A549 (cell line): ENCODE measurements around the gene GRID2. TPM values are rescaled to one million over a fixed set of nuclear protein-coding genes. Genes with fewer than 3 reads are reported as not detected.

Experiments
- ATAC-seq, 2 experiments: fragments of 200-7000 bp in 1 of 2; fragments of >200 bp in 1 of 2; cut with Nextera tagmentation in 1 of 2; cut with Tn5 transposase in 1 of 2; 3 replicates each; pipeline versions ENCODE4 v1.8.0 to v1.9.1; 2018 to 2020; ENCODE audit warnings: mild to moderate bottlenecking in 1 of 2, moderate library complexity in 1 of 2
- CTCF ChIA-PET: fragments of 300-600 bp; sonication (Branson Sonifier 250); formaldehyde crosslinking; extraction: SDS; loops from one replicate; lab custom pipeline; 2021; ENCODE audit warnings: antibody characterized with exemption, inconsistent platforms; lab: Yijun Ruan, JAX
- POLR2A ChIA-PET: fragments of 350-600 bp; formaldehyde crosslinking; extraction: SDS; loops from one replicate; lab custom pipeline; 2021; ENCODE audit warnings: antibody characterized with exemption, inconsistent platforms; lab: Yijun Ruan, JAX
- DNase-seq, 2 experiments: peaks; one replicate each; pipeline versions ENCODE4 v3.0.0 to v3.0.0-alpha.2; 2011 to 2016; ENCODE audit warnings: low read depth in 1 of 2, low spot score in 1 of 2
- FAIRE-seq: peaks from 2 replicates; lab custom pipeline; 2011; peaks lifted over from hg19 to GRCh38; lab: Jason Lieb, UNC
- H3K27ac ChIP-seq, 2 experiments: fragments of >200 bp; sonication (Bioruptor Twin); formaldehyde crosslinking; 3 replicates each; pipeline ENCODE4 v1.5.1; 2016 to 2017
- H3K4me1 ChIP-seq: fragments of >200 bp; sonication (Bioruptor Twin); formaldehyde crosslinking; 3 replicates; pipeline ENCODE4 v1.6.1; 2016
- H3K4me2 ChIP-seq: fragments of >200 bp; sonication (Bioruptor Twin); formaldehyde crosslinking; 3 replicates; pipeline ENCODE4 v1.6.1; 2016
- H3K4me3 ChIP-seq: fragments of >200 bp; sonication (Bioruptor Twin); formaldehyde crosslinking; 3 replicates; pipeline ENCODE4 v1.5.1; 2016
- H3K9me3 ChIP-seq: fragments of >200 bp; sonication (Bioruptor Twin); formaldehyde crosslinking; 3 replicates; pipeline ENCODE4 v1.6.1; 2016
- BHLHE40 ChIP-seq: IDR thresholded peaks from 2 replicates; pipeline ENCODE4 v1.6.1; 2012; ENCODE audit warnings: low read depth, low read length, inconsistent platforms
- CBX2 ChIP-seq: fragments of 200-600 bp; sonication (generic); IDR thresholded peaks from 2 replicates; pipeline ENCODE4 v1.6.1; 2016; ENCODE audit warnings: low read depth, mild to moderate bottlenecking, borderline replicate concordance
- CEBPB ChIP-seq, 2 experiments: fragments of >200 bp in 1 of 2; sonication (Bioruptor Twin) in 1 of 2; formaldehyde crosslinking in 1 of 2; IDR thresholded peaks; 2 replicates each; pipeline ENCODE4 v1.6.1; 2012 to 2016
- CHD2 ChIP-seq: fragments of 150-350 bp; IDR thresholded peaks from 2 replicates; pipeline ENCODE4 v1.6.1; 2014; ENCODE audit warnings: low read length; ENCODE audit not compliant: partially characterized antibody
- CHD4 ChIP-seq: fragments of 200-600 bp; sonication (generic); IDR thresholded peaks from 2 replicates; pipeline ENCODE4 v1.6.1; 2016; ENCODE audit warnings: antibody characterized with exemption, mild to moderate bottlenecking, borderline replicate concordance
- EHF ChIP-seq: fragments of 250-450 bp; sonication (Bioruptor Pico); IDR thresholded peaks from 2 replicates; pipeline ENCODE4 v1.5.0; 2020; ENCODE audit warnings: mild to moderate bottlenecking
- EP300 ChIP-seq, 2 experiments: fragments of >200 bp; sonication (Bioruptor Twin); formaldehyde crosslinking; IDR thresholded peaks; 2 replicates in 1 of 2; 3 replicates in 1 of 2; pipeline ENCODE4 v1.6.1; 2016 to 2017
- GATA3 ChIP-seq: IDR thresholded peaks from 2 replicates; pipeline ENCODE4 v1.6.1; 2012; ENCODE audit warnings: borderline replicate concordance
- HOXB13 ChIP-seq: fragments of 250-450 bp; sonication (Bioruptor Pico); IDR thresholded peaks from 2 replicates; pipeline ENCODE4 v1.5.0; 2020; ENCODE audit warnings: low read depth, mild to moderate bottlenecking, moderate library complexity
- JUNB ChIP-seq: fragments of >200 bp; sonication (Bioruptor Twin); formaldehyde crosslinking; IDR thresholded peaks from 2 replicates; pipeline ENCODE4 v1.6.1; 2016
- KDM1A ChIP-seq: fragments of 200-600 bp; sonication (generic); IDR thresholded peaks from 2 replicates; pipeline ENCODE4 v1.6.1; 2016; ENCODE audit warnings: low read depth, mild to moderate bottlenecking
- MAFK ChIP-seq: fragments of 450-650 bp; IDR thresholded peaks from 2 replicates; pipeline ENCODE4 v1.6.1; 2014; ENCODE audit not compliant: partially characterized antibody
- NPAS2 ChIP-seq: fragments of 250-450 bp; sonication (Bioruptor Pico); IDR thresholded peaks from 2 replicates; pipeline ENCODE4 v1.8.0; 2022; ENCODE audit warnings: mild to moderate bottlenecking, moderate library complexity, borderline replicate concordance
- NR3C1 ChIP-seq: fragments of >200 bp; sonication (Bioruptor Twin); formaldehyde crosslinking; IDR thresholded peaks from 3 replicates; pipeline ENCODE4 v1.6.1; 2017
- PHF8 ChIP-seq: fragments of 200-600 bp; sonication (generic); IDR thresholded peaks from 2 replicates; pipeline ENCODE4 v1.6.1; 2016; ENCODE audit warnings: low read depth, mild to moderate bottlenecking, antibody characterized with exemption, moderate library complexity, borderline replicate concordance
- RAD21 ChIP-seq, 2 experiments: fragments of >200 bp in 1 of 2; sonication (Bioruptor Twin) in 1 of 2; formaldehyde crosslinking in 1 of 2; IDR thresholded peaks in 1 of 2; conservative IDR thresholded peaks in 1 of 2; 2 replicates in 1 of 2; 3 replicates in 1 of 2; pipeline ENCODE4 v1.6.1; 2012 to 2018; ENCODE audit warnings: inconsistent platforms in 1 of 2
- RCOR1 ChIP-seq: fragments of 150-350 bp; IDR thresholded peaks from 2 replicates; pipeline ENCODE4 v1.6.1; 2014; ENCODE audit warnings: antibody characterized with exemption, low read length, low read depth
- RFX5 ChIP-seq: fragments of 450-650 bp; IDR thresholded peaks from 2 replicates; pipeline ENCODE4 v1.7.1; 2014; ENCODE audit warnings: antibody characterized with exemption, mild to moderate bottlenecking, moderate library complexity
- TFCP2L1 ChIP-seq: fragments of 250-450 bp; sonication (Bioruptor Pico); IDR thresholded peaks from 2 replicates; pipeline ENCODE4 v1.5.0; 2021; ENCODE audit warnings: mild to moderate bottlenecking
- ZC3H11A ChIP-seq: fragments of 450-650 bp; IDR thresholded peaks from 2 replicates; pipeline ENCODE4 v1.6.1; 2014; ENCODE audit warnings: antibody characterized with exemption, mild to moderate bottlenecking
- WGBS: methylation state at CpG from one replicate; pipeline ENCODE4 v1.1.6; 2017; ENCODE audit errors: missing lambda C conversion rate; 5-methylcytosine and 5-hydroxymethylcytosine counted together
- polyA plus RNA-seq, 4 experiments: library from polyadenylated mRNA; depleted of rRNA in 3 of 4; stranded (reverse); fragments of >200 nt; fragmentation: RNase III in 1 of 4; extraction: RNeasy Plus Mini Kit Qiagen cat#74134 plus additional on column Dnase treatment in 1 of 4; gene quantifications; 2 replicates in 3 of 4; 3 replicates in 1 of 4; pipeline ENCODE4 v1.2.3, GENCODE V29; 2011 to 2017
- TF ChIP-seq, protein P1 (sequence below): IDR thresholded peaks from 2 replicates; pipeline ENCODE4 v1.6.1; 2012; ENCODE audit warnings: low read depth, borderline replicate concordance
- TF ChIP-seq, protein P2 (sequence below): fragments of 150-350 bp; IDR thresholded peaks from 2 replicates; pipeline ENCODE4 v1.6.1; 2014; ENCODE audit warnings: low read depth, mild to moderate bottlenecking, low read length
- TF ChIP-seq, protein P3 (sequence below): fragments of 250-450 bp; sonication (Bioruptor Pico); IDR thresholded peaks from 2 replicates; pipeline ENCODE4 v1.5.0; 2021; ENCODE audit warnings: mild to moderate bottlenecking, moderate library complexity, borderline replicate concordance
- TF ChIP-seq, protein P4 (sequence below): IDR thresholded peaks from 2 replicates; pipeline ENCODE4 v1.6.1; 2012

GRID2 gene
- polyA plus RNA-seq, 2 of the 4 experiments (the other 2 are of a cell fraction), result not detected

DNA sequence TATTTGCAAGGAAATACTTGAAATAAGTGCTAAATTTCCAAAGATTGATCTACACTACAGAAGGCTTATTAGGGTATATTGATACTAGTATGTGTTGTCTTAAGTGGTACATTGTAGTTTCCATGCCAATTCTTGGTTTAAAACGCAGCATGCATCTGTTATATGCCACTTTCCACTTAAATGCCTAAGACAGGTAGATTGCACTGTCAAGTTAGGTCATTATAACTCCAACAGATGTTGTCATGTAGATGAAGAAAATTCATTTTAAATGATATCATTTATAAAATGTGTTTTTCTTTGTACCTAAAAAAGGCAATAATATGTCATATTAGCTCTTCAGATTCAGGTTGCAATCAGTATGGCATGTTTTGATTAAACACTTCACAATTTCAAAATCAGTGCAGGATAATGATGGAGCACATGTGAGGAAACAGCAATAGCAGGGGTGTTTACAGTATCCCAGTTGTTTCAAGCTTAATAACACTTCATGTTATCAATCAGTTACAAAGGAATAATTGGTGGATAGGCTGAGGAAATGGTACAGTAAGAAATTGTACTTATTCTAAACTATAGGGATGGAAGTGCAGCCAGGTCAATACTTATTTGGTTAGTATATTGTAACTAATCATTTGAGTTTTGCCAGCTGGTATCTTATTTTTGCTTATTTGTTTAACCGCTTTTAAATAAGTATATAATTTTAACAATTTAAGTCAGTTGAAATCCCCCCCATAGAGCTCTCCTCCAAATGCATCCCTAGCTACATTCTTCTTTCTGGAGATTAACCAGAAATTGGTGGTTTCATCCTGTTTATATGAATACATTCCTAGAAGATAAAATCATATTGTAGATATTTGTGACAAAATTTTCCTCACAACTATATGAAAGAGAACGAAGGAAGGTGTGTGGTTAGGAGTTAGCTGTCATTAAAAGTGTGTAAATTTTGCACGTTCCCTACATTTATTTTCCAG lies 1070.4 kb downstream of the GRID2 start:
- H3K27ac ChIP-seq, result no peak overlapping the region
- ChIA-PET CTCF (no interaction called here), POLR2A (no interaction called here)
- H3K4me2 ChIP-seq, result no peak overlapping the region
- no peaks in the 10 kb centered on the region for H3K9me3 ChIP-seq
- FAIRE-seq, result no peak
- H3K4me1 ChIP-seq, result no peaks in the 10 kb centered on the region
- no peak for ATAC-seq
- no peak overlapping the region for H3K4me3 ChIP-seq
- no peak for DNase-seq
- no peak for TF ChIP-seq NR3C1
- TF ChIP-seq PHF8, result no peak
- TF ChIP-seq, protein P1, sequence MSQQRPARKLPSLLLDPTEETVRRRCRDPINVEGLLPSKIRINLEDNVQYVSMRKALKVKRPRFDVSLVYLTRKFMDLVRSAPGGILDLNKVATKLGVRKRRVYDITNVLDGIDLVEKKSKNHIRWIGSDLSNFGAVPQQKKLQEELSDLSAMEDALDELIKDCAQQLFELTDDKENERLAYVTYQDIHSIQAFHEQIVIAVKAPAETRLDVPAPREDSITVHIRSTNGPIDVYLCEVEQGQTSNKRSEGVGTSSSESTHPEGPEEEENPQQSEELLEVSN, result no peak
- WGBS, result 46% methylated on average over 4 of the region's 4 CpGs

DNA sequence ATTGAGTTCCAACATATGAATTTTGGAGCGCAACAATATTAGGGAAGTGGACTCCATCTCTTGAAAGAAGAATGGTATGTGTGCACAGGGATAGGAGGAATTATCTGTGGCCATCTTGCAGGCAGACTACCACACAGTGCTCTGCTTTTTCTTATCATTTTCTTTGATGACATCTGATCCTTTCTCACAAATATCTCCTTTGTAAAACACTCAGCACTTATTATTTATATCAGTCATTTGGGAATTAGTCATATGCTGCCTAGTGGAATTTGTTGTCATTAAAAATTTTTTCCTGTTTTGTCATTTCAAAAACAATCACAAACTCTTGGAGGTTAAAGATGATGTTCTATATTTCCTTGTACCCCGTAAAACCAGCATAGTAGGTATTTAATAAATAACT lies 1080.5 kb downstream of the GRID2 start:
- WGBS, result 44% methylated on average over 2 of the region's 2 CpGs
- H3K4me3 ChIP-seq, result no peak overlapping the region
- no peak for FAIRE-seq
- peak overlapping the region in 1 of 2 experiments; percentile 48; a peak in 1 of 6 replicates for H3K27ac ChIP-seq
- POLR2A ChIA-PET, result no interaction called here
- TF ChIP-seq CBX2 (no peak), RCOR1 (no peak), ZC3H11A (no peak), EP300 (IDR thresholded peaks at IDR 0.05) (peak in 1 of 2 experiments; percentile 12; a peak in 1 of 5 replicates), RFX5 (no peak), MAFK (no peak), BHLHE40 (no peak), GATA3 (peak; percentile 57; the same call in 1 of the 2 replicates), KDM1A (no peak), CEBPB (IDR thresholded peaks at IDR 0.05) (no peak), CHD2 (no peak), CHD4 (no peak), TFCP2L1 (CRISPR knock-in tag) (no peak), NPAS2 (no peak)
- TF ChIP-seq, protein P2, sequence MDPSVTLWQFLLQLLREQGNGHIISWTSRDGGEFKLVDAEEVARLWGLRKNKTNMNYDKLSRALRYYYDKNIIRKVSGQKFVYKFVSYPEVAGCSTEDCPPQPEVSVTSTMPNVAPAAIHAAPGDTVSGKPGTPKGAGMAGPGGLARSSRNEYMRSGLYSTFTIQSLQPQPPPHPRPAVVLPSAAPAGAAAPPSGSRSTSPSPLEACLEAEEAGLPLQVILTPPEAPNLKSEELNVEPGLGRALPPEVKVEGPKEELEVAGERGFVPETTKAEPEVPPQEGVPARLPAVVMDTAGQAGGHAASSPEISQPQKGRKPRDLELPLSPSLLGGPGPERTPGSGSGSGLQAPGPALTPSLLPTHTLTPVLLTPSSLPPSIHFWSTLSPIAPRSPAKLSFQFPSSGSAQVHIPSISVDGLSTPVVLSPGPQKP, result no peak
- ATAC-seq, result peak in 1 of 2 experiments; percentile 51; a peak in 2 of 6 replicates
- CTCF ChIA-PET, result no interaction called here
- H3K9me3 ChIP-seq, result no peaks in the 10 kb centered on the region
- H3K4me1 ChIP-seq, result peaks cover 8% of the 10 kb centered on the region; the same call in 2 of the 3 replicates
- DNase-seq, result peak in 1 of 2 experiments; percentile 7
- H3K4me2 ChIP-seq, result peak overlapping the region; percentile 48

DNA sequence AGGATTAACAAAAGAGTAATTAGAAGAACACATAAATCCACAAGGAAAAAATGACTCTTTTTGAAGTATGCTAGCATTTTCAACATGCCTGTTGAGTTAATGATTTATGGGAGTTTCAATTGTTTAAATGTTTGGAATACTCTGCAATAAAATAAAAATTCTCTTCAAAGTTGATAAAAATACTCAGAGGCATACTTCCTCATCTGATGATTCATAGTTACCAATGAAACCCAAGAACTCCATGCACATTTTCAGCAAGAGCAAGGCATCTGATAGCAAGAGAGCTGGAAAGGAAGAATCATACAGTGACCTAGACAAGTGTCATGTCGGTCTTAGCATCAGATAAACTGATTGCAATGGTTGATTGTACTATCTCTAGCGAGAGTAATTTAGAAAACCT lies 1081.1 kb downstream of the GRID2 start:
- H3K27ac ChIP-seq, result peak overlapping the region in 1 of 2 experiments; percentile 37; a peak in 1 of 6 replicates
- H3K4me2 ChIP-seq, result peak overlapping the region; percentile 48
- H3K9me3 ChIP-seq, result no peaks in the 10 kb centered on the region
- H3K4me3 ChIP-seq, result no peak overlapping the region
- FAIRE-seq (no peak), DNase-seq (peak in 1 of 2 experiments; percentile 30), ATAC-seq (no peak; a peak in 1 of 6 replicates)
- CTCF ChIA-PET, result no interaction called here
- WGBS, result 7% methylated on average over 2 of the region's 2 CpGs
- peaks cover 8% of the 10 kb centered on the region; the same call in 2 of the 3 replicates for H3K4me1 ChIP-seq
- POLR2A ChIA-PET, result no interaction called here
- TF ChIP-seq NR3C1 (no peak), EHF (CRISPR knock-in tag) (no peak), JUNB (no peak), TFCP2L1 (CRISPR knock-in tag) (no peak), HOXB13 (CRISPR knock-in tag) (no peak), RAD21 (conservative IDR thresholded peaks at IDR 0.05 in 1 of 2, IDR thresholded peaks at IDR 0.05 in 1 of 2) (no peak)
- TF ChIP-seq, protein P3, sequence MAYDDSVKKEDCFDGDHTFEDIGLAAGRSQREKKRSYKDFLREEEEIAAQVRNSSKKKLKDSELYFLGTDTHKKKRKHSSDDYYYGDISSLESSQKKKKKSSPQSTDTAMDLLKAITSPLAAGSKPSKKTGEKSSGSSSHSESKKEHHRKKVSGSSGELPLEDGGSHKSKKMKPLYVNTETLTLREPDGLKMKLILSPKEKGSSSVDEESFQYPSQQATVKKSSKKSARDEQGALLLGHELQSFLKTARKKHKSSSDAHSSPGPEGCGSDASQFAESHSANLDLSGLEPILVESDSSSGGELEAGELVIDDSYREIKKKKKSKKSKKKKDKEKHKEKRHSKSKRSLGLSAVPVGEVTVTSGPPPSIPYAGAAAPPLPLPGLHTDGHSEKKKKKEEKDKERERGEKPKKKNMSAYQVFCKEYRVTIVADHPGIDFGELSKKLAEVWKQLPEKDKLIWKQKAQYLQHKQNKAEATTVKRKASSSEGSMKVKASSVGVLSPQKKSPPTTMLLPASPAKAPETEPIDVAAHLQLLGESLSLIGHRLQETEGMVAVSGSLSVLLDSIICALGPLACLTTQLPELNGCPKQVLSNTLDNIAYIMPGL (CRISPR knock-in tag), result no peak
- TF ChIP-seq, protein P4, sequence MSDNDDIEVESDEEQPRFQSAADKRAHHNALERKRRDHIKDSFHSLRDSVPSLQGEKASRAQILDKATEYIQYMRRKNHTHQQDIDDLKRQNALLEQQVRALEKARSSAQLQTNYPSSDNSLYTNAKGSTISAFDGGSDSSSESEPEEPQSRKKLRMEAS, result 0 out of 2 replicates have a peak, but pooled peaks have one; percentile 15
- TF ChIP-seq, all 56 proteins: peak for 1
